GM10847 (cell line): ENCODE measurements around the gene PPM1E.

Experiments used
- POLR2A ChIP-seq: IDR thresholded peaks from 2 replicates; pipeline ENCODE4 v1.6.1; 2011; ENCODE audit not compliant: insufficient read length; ENCODE audit errors: extremely low read depth

PPM1E gene

DNA sequence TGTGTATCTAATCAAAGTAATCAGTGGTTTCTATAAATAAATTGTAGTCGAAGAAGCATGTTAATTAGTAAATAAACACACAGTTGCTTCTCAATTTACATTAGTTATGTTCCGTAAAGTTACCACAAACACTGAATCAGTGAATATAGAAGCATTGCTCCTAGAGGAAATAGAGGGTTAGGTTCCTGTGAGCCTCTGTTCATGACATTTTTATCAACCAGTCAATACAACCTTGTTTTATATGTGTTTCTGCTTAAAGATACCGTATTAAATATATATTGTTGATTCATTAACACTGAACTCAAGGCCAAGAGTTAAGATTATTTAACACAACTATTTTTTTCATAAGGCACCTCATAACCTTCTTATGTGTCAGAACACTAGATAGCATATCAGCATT, 134.3 kb downstream of the PPM1E start:
- TF ChIP-seq POLR2A: no peak

DNA sequence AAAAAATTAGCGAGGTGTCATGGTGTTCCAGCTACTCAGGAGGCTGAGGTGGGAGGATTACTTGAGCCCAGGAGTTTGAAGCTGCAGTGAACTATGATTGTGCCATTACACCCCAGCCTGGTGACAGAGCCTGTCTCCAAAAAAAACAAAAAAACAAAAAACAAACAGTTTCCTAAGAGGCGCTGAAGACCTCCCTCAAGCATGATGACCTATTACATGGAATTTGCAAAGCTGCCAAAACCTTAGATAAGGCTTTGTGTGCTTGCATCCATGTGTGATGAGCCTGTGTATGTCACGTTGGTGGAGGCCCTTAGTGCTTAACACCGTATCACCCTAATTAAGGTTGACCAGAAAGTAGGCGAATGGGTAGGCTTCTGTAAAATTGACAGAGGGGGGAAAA, 143.5 kb downstream of the PPM1E start:
- TF ChIP-seq POLR2A: no peak

DNA sequence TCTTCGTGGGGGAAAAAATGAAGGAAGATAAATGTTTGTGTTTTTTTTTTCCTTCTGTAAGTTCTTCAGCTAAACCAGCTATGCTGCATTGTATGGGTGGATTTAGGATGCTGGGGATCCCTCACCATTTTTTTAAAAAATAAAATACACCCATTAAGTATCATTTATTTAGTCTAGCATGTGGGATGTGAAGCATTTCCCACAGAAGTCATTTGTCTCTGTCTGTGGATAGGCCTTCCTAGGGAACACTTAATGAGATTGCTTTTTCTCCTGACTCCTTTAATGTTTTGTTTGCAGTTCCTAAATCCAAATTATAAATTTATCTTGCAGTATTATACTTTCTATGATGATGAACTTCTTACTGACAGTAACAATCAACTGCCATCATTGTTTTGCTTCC, 146.7 kb downstream of the PPM1E start:
- TF ChIP-seq POLR2A: no peak

DNA sequence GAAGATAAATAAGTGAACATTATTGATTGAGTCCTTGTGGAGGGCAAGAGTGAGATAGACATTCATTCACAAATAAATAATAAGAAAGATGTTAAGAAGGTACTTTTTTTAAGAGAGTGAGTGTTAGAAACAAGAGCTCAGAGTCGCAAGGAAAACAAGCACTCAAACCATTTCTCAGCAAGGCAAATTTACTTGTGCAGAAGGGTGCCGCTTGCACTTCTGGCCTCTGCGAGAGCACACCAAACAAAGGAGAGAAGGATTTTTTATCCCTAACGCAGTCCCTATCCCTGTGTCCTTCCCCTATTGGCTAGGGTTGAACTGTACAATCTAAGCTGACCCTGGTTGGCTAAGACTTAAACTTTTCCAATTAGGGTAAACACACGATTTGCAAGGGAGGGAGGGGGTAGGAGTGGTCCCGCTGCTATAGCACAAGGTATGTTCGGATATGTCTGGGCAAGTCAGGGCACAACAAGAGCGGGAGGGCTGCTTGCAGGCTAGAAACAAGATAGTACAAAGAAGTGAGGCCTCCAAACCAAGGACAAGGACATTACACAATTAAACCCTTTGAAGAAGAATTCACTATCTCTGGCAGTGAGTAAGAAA, 156.2 kb downstream of the PPM1E start:
- TF ChIP-seq POLR2A: no peak

DNA sequence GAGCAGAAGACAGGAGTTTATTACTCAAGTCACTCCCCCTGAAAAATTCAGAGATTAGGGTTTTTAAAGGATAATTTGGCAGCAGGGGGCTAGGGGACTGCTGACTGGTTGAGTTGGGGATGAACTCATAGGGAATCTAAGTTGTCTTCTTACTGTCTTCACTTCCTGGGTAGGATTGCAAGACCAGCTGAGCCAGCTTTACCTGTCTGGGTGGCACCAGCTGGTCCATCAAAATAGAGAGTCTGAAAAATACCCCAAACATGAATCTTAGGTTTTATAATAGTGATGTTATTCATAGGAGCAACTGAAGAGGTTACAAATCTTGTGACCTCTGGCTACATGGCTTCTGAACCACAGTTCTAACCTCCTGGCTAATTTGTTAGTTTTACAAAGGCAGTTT, 157.9 kb downstream of the PPM1E start:
- TF ChIP-seq POLR2A: no peak

DNA sequence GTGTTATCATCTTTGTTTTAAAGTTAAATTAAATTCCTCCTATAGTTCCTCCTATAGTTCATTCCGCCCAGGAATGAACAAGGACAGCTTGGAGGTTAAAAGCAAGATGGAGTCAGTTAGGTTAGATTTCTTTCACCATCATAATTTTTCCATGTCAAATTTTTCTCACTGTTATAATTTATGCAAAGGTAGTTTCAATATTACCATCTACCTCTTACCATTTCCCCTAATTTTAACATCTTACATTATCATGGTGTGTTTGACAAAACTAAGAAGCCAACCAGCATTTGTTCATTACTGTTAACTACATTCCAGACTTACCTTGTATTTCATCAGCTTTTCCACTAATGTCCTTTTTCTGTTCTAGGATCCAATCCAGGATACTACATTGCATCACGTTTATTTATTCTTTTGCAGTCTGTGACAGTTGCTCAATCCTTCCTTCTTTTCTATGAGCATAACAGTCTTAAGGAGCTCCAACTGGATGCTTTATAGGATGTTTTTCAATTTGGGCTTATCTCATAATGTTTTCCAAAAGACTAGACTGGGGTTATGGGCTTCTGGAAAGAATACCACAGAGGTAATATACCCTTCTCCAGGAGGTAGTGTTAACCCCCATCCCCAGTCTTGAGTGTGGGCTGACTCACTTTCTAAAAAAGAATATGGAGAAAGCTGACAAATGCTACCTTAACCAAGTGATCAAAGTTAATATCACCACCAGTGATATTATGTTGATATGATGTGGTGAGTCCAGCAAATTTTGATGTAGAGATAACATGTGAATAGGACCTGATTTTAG, 158.5 kb downstream of the PPM1E start:
- TF ChIP-seq POLR2A: no peak

DNA sequence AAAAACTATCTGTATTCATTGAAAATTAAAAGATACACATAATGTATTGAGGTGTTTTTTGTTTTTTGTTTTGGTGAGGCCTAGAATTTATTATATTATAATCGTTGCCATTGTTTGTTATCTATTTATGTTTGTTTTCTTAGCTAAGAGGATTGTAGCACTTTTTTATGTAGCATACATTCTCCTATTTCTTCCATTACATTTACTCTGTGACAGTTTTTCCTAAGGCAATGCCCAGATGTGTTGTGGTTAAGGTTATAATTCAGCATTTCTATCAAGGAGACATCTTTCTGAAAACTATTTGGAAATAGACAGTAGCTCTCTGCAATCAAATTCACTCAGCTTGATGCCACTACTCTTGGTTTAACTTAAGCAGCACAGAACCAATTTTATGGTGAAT, 161.6 kb downstream of the PPM1E start:
- TF ChIP-seq POLR2A: no peak

DNA sequence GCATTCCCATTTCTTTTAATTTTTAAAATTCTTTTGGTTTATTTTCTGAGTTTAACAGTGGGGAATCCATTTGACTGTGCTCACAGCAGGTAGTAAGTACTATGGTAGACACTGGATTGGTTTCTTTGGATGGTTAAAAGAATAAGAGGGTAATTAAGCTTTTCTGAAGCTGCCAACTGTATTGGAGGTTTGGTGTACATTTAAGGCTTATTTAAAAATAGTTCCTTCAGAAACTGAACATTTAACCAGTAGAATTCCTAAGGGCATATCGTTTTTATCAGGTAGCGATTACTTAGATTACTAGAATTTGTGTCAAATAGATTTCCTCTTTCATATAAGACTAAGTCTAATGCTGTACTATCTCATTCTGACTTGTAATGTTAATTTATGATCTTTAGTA, 162.4 kb downstream of the PPM1E start:
- TF ChIP-seq POLR2A: no peak

DNA sequence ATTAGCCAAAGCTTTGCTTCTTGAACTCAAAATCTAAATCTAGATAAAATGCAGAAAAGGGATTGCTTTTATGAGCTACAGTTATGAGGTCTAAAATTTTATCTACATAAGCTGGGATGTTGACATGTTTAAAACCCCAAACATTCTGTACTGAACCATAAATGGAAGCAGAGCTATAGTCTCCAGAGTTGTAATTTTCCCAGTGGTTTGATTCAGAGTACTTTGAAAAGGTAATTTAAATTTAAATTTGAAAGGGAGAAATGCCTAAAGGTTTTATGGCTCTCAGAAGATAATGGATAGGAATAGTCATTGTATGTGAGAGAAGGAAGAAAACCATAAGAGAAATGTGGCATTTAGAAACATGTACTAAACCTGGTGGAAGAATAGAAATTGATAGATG, 163.2 kb downstream of the PPM1E start:
- no peak for TF ChIP-seq POLR2A

DNA sequence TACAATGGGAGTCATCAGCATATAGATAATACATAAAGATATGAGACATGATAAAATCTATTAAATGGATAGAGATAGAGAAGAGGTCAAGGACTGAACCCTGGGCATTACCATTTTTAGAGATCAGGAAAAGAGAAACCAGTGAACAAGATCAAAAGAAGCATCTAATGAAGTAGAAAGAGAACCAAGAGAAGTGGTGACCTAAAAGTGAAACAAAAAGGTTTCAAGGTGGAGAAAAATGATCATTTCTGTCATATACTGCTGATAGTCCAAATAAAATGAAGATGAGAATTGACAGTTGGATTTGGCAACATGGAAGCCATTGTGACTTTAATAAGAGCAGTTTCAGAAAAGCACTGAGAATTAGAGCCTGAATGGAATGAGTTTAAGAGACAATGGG, 165.1 kb downstream of the PPM1E start:
- TF ChIP-seq POLR2A: no peak

DNA sequence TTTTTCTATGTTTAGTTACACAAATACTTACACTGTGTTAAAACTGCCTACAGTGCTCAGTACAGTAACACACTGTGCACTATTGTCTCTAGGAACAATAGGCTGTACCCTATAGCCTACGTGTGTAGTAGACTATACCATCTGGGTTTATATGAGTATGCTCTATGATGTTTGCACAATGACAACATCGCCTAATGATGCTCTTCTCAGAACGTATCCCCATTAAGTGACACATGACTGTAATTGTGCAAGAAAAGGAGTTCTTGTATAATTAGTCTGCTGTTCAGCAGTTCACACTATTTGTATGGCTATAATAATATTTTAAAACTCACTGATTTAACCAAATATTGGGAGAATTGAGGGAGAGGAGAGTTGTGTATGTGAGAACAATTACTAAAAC, 177.3 kb downstream of the PPM1E start:
- no peak for TF ChIP-seq POLR2A

DNA sequence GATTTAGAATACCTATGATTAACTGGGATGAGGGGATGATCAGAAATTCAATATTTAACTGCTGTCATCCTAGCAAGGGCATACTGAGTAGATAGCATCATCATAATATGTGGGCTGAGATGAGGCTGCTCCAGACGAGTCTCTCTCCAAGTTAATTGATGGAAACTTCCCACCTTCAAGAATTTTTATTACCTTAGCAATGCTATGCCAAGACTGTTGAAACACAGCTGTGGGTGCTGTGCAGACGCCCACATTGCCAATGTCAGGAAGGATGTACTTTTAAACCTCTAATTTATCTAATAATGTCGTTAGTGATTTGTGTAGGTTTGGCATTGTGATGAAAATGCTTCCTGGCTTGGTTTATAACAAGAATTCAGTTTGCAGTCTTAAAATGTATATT, 180.6 kb downstream of the PPM1E start:
- TF ChIP-seq POLR2A: no peak

DNA sequence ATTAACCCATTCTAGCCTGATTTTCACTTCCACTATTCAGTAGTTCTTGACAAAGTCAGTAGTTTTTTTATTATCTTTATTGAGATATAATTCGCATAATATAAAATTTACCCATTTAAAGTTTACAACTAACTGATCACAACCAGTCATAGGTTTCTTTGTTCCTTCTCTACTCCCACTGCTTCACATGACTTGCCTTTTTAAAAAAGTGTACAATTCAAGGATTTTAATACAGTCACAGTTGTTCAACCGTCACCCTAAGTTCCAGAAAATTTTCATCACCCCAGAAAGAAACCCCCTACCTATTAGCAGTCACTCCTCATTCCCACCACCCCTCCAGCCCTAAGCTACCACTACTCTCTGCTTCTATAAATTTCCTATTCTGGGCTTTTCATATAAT, 188.5 kb downstream of the PPM1E start:
- TF ChIP-seq POLR2A: no peak

DNA sequence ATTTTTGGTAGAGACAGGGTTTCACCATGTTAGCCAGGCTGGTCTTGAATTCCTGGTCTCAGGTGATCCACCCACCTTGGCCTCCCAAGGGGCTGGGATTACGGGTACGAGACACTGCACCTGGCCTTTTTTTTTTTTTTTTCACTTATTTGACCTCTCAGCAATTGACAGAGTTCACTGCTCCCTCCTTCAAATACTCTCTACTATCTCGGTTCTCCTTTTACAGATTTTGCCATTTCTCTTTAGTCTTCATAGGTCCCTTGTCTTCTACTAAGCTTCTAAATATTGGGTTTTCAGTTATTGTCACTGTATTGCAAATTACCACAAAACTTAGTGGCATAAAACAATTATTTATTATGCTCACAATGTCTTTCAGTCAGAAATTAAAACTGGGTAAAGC, 191.8 kb downstream of the PPM1E start:
- no peak for TF ChIP-seq POLR2A

DNA sequence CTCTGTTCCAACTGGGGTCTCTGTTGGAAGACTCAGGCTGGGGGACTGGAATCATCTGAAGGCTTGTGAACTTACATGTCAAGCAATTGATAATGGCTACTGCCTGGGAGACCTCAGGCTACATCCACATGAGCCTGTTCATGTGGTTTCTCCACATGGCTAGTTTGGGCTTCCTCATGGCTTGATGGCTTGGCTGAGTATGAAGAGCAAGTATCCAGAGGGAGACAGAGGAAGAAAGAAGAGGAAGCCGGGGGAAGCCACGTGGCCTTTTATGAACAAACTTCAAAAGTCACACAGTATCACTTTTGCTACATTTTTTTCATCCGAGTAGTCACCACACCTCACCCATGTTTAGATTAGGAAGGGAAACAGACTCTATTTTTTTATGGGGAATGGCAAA, 192.2 kb downstream of the PPM1E start:
- TF ChIP-seq POLR2A: no peak

DNA sequence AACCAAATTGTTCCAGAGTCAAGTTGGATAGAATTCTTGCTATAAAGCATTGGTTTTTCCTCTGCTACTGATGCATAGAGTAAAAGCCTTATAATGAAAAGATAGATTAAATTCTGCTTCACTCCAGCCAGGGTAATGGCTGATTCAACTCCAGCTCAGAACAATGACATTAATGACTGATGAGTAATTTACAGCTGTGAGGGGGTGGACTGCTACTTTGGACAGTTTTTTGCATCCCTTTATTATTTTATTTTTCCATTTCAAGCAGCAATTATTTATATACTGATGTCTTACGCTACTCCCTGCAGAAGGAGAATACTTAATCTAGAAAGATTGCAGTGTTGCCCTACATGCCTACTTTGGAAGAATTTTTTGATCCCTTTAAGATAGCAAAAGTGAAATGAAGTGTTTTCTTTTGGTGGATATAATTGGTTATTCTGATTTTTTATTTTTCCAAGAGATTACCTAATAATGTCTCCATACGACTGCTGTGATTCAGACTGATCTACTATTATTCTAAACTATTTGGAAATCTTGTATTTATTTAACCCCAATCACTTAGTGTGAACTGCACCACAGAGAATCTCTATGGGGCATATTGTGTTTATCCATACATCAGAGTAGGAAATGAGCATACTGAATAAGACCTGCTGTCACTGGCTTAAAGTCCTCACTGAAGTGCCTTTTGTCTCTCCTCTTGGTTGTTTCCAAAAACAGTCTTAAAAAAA, 201.5 kb downstream of the PPM1E start:
- no peak for TF ChIP-seq POLR2A
